Measurements from ENCODE around the gene GUF1.

- TF ChIP-seq BHLHE40 (IDR thresholded peaks at IDR 0.05; ENCODE audit: borderline replicate concordance) = no peak
- TF ChIP-seq FOXA1 (IDR thresholded peaks at IDR 0.05) = no peak
- no peak for TF ChIP-seq TARDBP (IDR thresholded peaks at IDR 0.05)
- no peak for TF ChIP-seq ARNT (IDR thresholded peaks at IDR 0.05)
- TF ChIP-seq, protein P1, sequence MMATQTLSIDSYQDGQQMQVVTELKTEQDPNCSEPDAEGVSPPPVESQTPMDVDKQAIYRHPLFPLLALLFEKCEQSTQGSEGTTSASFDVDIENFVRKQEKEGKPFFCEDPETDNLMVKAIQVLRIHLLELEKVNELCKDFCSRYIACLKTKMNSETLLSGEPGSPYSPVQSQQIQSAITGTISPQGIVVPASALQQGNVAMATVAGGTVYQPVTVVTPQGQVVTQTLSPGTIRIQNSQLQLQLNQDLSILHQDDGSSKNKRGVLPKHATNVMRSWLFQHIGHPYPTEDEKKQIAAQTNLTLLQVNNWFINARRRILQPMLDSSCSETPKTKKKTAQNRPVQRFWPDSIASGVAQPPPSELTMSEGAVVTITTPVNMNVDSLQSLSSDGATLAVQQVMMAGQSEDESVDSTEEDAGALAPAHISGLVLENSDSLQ (IDR thresholded peaks at IDR 0.05) = no peak
- TF ChIP-seq ELF4 (IDR thresholded peaks at IDR 0.05) = no peak
- no peak for TF ChIP-seq HDGF (IDR thresholded peaks at IDR 0.05; ENCODE audit: borderline replicate concordance)
- TF ChIP-seq SP1 (IDR thresholded peaks at IDR 0.05) = no peak
- no peak for TF ChIP-seq NFRKB (IDR thresholded peaks at IDR 0.05)
- TF ChIP-seq FOXM1 (IDR thresholded peaks at IDR 0.05; ENCODE audit: borderline replicate concordance) = no peak
- no peak for TF ChIP-seq CTBP1 (IDR thresholded peaks at IDR 0.05; ENCODE audit: borderline replicate concordance)
Observed at GRCh38 chr4:44722001-44722400, 43.8 kb downstream of the GUF1 start.

All from HEK293T (cell line).